Mesenchymal stem cell (in vitro differentiated cells and primary cell): ENCODE measurements around the gene TSPAN3.

Experiments
- DNase-seq: peaks from one replicate; pipeline ENCODE4 v3.0.0-alpha.2; 2013
- H2AFZ ChIP-seq: one replicate; pipeline ENCODE4 v1.6.1; 2013; ENCODE audit warnings: low read depth, mild to moderate bottlenecking, control low read depth, inconsistent platforms, low read length, moderate library complexity
- H2AK5ac ChIP-seq: 2 replicates; pipeline ENCODE4 v1.6.1; 2013; ENCODE audit warnings: low read length, moderate library complexity, mild to moderate bottlenecking, inconsistent platforms; ENCODE audit not compliant: severe bottlenecking
- H2BK120ac ChIP-seq: one replicate; pipeline ENCODE4 v1.6.1; 2013; ENCODE audit warnings: low read depth, mild to moderate bottlenecking, inconsistent platforms, low read length, moderate library complexity
- H2BK12ac ChIP-seq, 2 experiments: one replicate each; pipeline ENCODE4 v1.6.1; 2013; ENCODE audit warnings: inconsistent platforms in 2 of 2, low read length in 2 of 2, mild to moderate bottlenecking in 2 of 2, moderate library complexity in 2 of 2, control low read depth in 1 of 2
- H2BK15ac ChIP-seq: one replicate; pipeline ENCODE4 v1.6.1; 2013; ENCODE audit warnings: mild to moderate bottlenecking, low read depth, inconsistent platforms; ENCODE audit not compliant: poor library complexity, severe bottlenecking
- H2BK5ac ChIP-seq: 2 replicates; pipeline ENCODE4 v1.6.1; 2013; ENCODE audit warnings: low read depth, mild to moderate bottlenecking, low read length, control low read depth, inconsistent platforms; ENCODE audit not compliant: poor library complexity, severe bottlenecking
- H3K14ac ChIP-seq, 2 experiments: one replicate each; pipeline ENCODE4 v1.6.1; 2013; ENCODE audit warnings: inconsistent platforms in 2 of 2, low read length in 2 of 2, control low read depth in 1 of 2, mild to moderate bottlenecking in 1 of 2, moderate library complexity in 1 of 2
- H3K18ac ChIP-seq, 2 experiments: one replicate each; pipeline ENCODE4 v1.6.1; 2013; ENCODE audit warnings: inconsistent platforms in 2 of 2, low read length in 2 of 2, control low read depth in 1 of 2, low read depth in 1 of 2, mild to moderate bottlenecking in 1 of 2
- H3K23ac ChIP-seq, 2 experiments: one replicate each; pipeline ENCODE4 v1.6.1; 2013; ENCODE audit warnings: inconsistent platforms in 2 of 2, low read length in 2 of 2, mild to moderate bottlenecking in 2 of 2, moderate library complexity in 2 of 2, control low read depth in 1 of 2
- H3K27ac ChIP-seq: 2 replicates; pipeline ENCODE4 v1.5.1; 2013; ENCODE audit warnings: mild to moderate bottlenecking, moderate library complexity, low read length, control low read depth, inconsistent platforms; ENCODE audit not compliant: poor library complexity, severe bottlenecking
- H3K27me3 ChIP-seq, 2 experiments: 2 replicates each; pipeline versions ENCODE4 v1.6.1 to v1.7.0; 2013; ENCODE audit warnings: low read length in 2 of 2, mild to moderate bottlenecking in 2 of 2, moderate library complexity in 2 of 2, control low read depth in 1 of 2, inconsistent platforms in 1 of 2; ENCODE audit not compliant: control insufficient read depth in 1 of 2, insufficient read depth in 1 of 2
- H3K36me3 ChIP-seq, 2 experiments: 2 replicates each; pipeline versions ENCODE4 v1.6.1 to v1.7.0; 2013; ENCODE audit warnings: low read length in 2 of 2, control low read depth in 1 of 2, inconsistent platforms in 1 of 2, low read depth in 1 of 2, mild to moderate bottlenecking in 1 of 2; ENCODE audit not compliant: insufficient read depth in 2 of 2, control insufficient read depth in 1 of 2
- H3K4ac ChIP-seq, 2 experiments: one replicate each; pipeline ENCODE4 v1.6.1; 2013; ENCODE audit warnings: inconsistent platforms in 2 of 2, low read length in 2 of 2, mild to moderate bottlenecking in 2 of 2, moderate library complexity in 2 of 2, control low read depth in 1 of 2, low read depth in 1 of 2
- H3K4me1 ChIP-seq: 2 replicates; pipeline ENCODE4 v1.6.1; 2013; ENCODE audit warnings: low read depth, low read length, control low read depth; ENCODE audit not compliant: control insufficient read depth, insufficient read depth
- H3K4me2 ChIP-seq: 2 replicates; pipeline ENCODE4 v1.6.1; 2013; ENCODE audit warnings: low read length, mild to moderate bottlenecking, inconsistent platforms; ENCODE audit not compliant: poor library complexity, severe bottlenecking
- H3K4me3 ChIP-seq, 2 experiments: 2 replicates each; pipeline versions ENCODE4 v1.5.1 to v1.7.0; 2013; ENCODE audit warnings: low read length in 2 of 2, mild to moderate bottlenecking in 2 of 2, control low read depth in 1 of 2, low read depth in 1 of 2; ENCODE audit not compliant: insufficient read depth in 1 of 2
- H3K79me1 ChIP-seq: replicated peaks from 2 replicates; pipeline ENCODE4 v1.6.1; 2013; ENCODE audit warnings: mild to moderate bottlenecking, control low read depth, low read length, inconsistent platforms; ENCODE audit not compliant: poor library complexity, severe bottlenecking
- H3K9ac ChIP-seq: 2 replicates; pipeline ENCODE4 v1.7.0; 2013; ENCODE audit warnings: mild to moderate bottlenecking, low read length, moderate library complexity
- H3K9me3 ChIP-seq: 2 replicates; pipeline ENCODE4 v1.7.0; 2013; ENCODE audit warnings: mild to moderate bottlenecking, low read length; ENCODE audit not compliant: control insufficient read depth
- H4K8ac ChIP-seq: one replicate; pipeline ENCODE4 v1.6.1; 2013; ENCODE audit warnings: inconsistent platforms, mild to moderate bottlenecking, low read length, moderate library complexity
- H4K91ac ChIP-seq: one replicate; pipeline ENCODE4 v1.6.1; 2013; ENCODE audit warnings: mild to moderate bottlenecking, low read length, inconsistent platforms
- WGBS: methylation state at CpG from one replicate; pipeline ENCODE4 v1.1.7; 2013; ENCODE audit warnings: mixed read lengths; 5-methylcytosine and 5-hydroxymethylcytosine counted together

TSPAN3 gene

DNA sequence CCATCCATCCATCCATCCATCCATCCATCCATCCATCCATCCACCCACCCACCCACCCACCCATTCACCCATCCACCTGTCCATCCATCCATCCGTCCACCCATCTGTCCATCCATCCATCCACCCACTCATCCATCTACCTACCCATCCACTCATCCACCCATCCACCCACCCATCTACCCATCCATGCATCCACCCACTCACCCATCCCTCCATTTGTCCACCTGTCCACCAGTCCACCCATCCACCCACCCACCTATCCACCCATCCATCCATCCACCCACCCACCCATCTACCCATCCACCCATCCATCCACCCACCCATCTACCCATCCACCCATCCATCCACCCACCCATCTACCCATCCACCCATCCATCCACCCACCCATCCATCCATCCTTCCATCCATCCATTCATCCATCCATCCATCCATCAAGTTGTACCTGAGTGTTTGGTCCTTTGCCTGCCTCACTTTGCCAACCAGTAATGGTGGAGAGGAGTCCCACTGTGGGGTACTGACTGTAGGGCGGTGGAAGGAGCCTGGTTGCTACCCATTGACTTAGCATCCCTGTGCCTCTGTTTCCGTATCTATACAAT lies 58.7 kb downstream of the TSPAN3 start:
- Histone ChIP-seq H3K27me3 (peaks cover 26 to 46% of the 10 kb centered on the region in 2 experiments), H3K9ac (no peak overlapping the region), H3K18ac (no peak overlapping the region), H3K36me3 (no peaks in the 10 kb centered on the region), H3K79me1 (no peaks in the 10 kb centered on the region), H2AK5ac (no peak overlapping the region), H3K14ac (no peak overlapping the region), H3K9me3 (no peaks in the 10 kb centered on the region), H3K27ac (no peak overlapping the region), H4K8ac (no peak overlapping the region), H3K4me3 (no peak overlapping the region), H2AFZ (no peak overlapping the region), H2BK120ac (no peak overlapping the region), H3K23ac (no peak overlapping the region), H3K4ac (no peak overlapping the region), H2BK5ac (no peak overlapping the region), H3K4me1 (peaks cover 5% of the 10 kb centered on the region), H2BK12ac (no peak overlapping the region), H2BK15ac (no peak overlapping the region), H3K4me2 (no peak overlapping the region), H4K91ac (no peak overlapping the region)
- 92% methylated on average over 3 of the region's 3 CpGs for WGBS
- no peak for DNase-seq

DNA sequence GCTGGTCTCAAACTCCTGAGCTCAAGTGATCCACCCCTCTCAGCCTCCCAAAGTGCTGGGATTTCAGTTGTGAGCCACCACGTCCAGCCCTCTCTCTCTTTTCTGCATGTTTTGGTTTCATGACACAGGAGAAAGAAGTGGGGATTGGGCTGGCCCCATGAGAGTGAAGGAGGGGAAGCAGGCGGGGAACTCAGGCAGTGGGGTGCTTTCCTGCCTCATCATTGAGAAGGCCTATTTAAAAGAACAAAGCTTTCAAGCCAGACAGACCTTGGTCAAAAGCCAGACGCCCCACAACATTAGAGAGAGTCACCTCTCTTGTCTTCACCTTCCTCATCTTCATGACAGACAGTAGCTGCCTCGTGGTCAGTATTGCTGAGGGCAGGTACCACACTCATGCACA lies 60.1 kb downstream of the TSPAN3 start:
- H3K9ac ChIP-seq = no peak overlapping the region

DNA sequence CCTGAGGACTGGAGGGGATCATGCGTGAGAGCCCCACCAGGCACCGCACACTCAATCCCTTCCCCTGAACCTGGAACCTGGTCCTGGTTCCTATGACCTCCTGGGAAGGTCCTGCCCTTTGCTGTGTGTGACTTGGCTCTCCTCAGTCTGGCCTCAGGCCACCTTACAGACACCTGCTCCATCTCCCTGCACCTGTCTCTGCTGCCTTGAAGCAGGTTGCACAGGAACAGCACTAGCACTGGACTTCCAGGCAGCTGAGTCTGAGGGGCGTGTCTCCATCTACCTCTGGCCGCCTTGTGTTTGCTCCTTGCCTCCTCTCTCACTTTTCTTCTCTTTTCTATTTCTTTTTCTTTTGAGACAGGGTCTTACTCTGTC lies 60.6 kb downstream of the TSPAN3 start:
- no peak overlapping the region for H2BK120ac ChIP-seq
- H3K4me2 ChIP-seq = no peak overlapping the region
- no peak overlapping the region for H2BK15ac ChIP-seq
- no peak overlapping the region for H2BK12ac ChIP-seq
- no peaks in the 10 kb centered on the region for H3K79me1 ChIP-seq
- no peak overlapping the region for H3K27ac ChIP-seq
- WGBS = 77% methylated on average over 4 of the region's 4 CpGs
- H3K18ac ChIP-seq = no peak overlapping the region
- H3K23ac ChIP-seq = no peak overlapping the region
- no peak overlapping the region for H2AK5ac ChIP-seq
- no peak overlapping the region for H4K91ac ChIP-seq
- H3K4ac ChIP-seq = no peak overlapping the region
- no peak overlapping the region for H3K9ac ChIP-seq
- H3K9me3 ChIP-seq = no peaks in the 10 kb centered on the region
- H3K27me3 ChIP-seq = peaks cover 26% of the 10 kb centered on the region in 2 experiments
- no peak overlapping the region for H2BK5ac ChIP-seq
- H4K8ac ChIP-seq = no peak overlapping the region
- peak overlapping the region in 1 of 2 experiments; percentile 89 for H3K14ac ChIP-seq
- no peaks in the 10 kb centered on the region for H3K36me3 ChIP-seq
- H2AFZ ChIP-seq = no peak overlapping the region
- peaks cover 5% of the 10 kb centered on the region for H3K4me1 ChIP-seq
- no peak overlapping the region for H3K4me3 ChIP-seq
- no peak for DNase-seq

More for the DNA sequence above, 60.1 kb downstream of the TSPAN3 start:
- H3K4me3 ChIP-seq = no peak overlapping the region
- no peaks in the 10 kb centered on the region for H3K9me3 ChIP-seq
- no peak overlapping the region for H3K14ac ChIP-seq
- no peak for DNase-seq
- no peak overlapping the region for H3K4ac ChIP-seq
- H4K8ac ChIP-seq = no peak overlapping the region
- H3K27me3 ChIP-seq = peaks cover 26 to 32% of the 10 kb centered on the region in 2 experiments
- H2BK5ac ChIP-seq = no peak overlapping the region
- H3K18ac ChIP-seq = no peak overlapping the region
- no peak overlapping the region for H2BK120ac ChIP-seq
- no peak overlapping the region for H2AK5ac ChIP-seq
- no peak overlapping the region for H2AFZ ChIP-seq
- no peaks in the 10 kb centered on the region for H3K36me3 ChIP-seq
- H2BK15ac ChIP-seq = no peak overlapping the region
- no peaks in the 10 kb centered on the region for H3K79me1 ChIP-seq
- peaks cover 5% of the 10 kb centered on the region for H3K4me1 ChIP-seq
- H3K4me2 ChIP-seq = no peak overlapping the region
- no peak overlapping the region for H3K27ac ChIP-seq
- no peak overlapping the region for H2BK12ac ChIP-seq
- no peak overlapping the region for H4K91ac ChIP-seq
- 74% methylated on average over 3 of the region's 4 CpGs for WGBS
- no peak overlapping the region for H3K23ac ChIP-seq

DNA sequence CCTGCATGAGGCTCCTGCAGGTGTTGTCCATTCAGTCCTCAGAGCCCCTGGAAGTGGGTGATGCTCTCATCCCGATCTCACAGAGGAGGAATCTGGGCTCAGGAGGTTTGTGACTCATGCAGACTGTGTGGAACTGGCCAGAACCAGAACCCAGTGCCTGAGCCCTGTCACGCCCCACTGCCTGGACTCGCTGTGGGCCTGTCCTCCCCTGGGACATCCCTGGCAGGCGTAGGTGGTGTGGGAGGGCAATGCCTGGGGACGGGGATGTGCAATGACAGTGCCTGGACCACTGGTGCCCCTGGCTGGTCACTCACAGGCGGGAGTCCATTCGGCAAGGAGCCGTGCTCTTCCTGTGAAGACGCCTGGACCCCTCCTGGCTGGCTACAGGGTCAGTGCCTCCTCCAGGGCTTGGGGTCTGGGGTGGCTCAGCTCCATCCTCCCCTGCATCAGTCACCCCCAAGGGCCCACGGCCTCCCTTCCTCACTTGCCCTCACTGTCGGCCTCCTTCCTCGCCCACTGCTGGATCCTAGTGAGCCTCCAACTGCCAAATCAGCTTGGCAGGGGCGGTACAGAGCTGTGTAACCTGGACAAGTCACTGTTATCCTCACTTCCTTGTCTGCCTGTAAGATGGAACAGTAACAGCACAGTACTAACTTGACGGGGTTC lies 61.1 kb downstream of the TSPAN3 start:
- no peak overlapping the region for H4K91ac ChIP-seq
- H4K8ac ChIP-seq = no peak overlapping the region
- no peak for DNase-seq
- H3K9ac ChIP-seq = no peak overlapping the region
- no peak overlapping the region for H3K4ac ChIP-seq
- H3K27ac ChIP-seq = no peak overlapping the region
- WGBS = 88% methylated on average over 14 of the region's 14 CpGs
- no peaks in the 10 kb centered on the region for H3K9me3 ChIP-seq
- no peak overlapping the region for H2BK120ac ChIP-seq
- peaks cover 23 to 26% of the 10 kb centered on the region in 2 experiments for H3K27me3 ChIP-seq
- no peak overlapping the region for H3K23ac ChIP-seq
- H2BK12ac ChIP-seq = no peak overlapping the region
- H2AFZ ChIP-seq = no peak overlapping the region
- no peak overlapping the region for H3K4me2 ChIP-seq
- no peaks in the 10 kb centered on the region for H3K79me1 ChIP-seq
- no peak overlapping the region for H3K18ac ChIP-seq
- H2BK5ac ChIP-seq = no peak overlapping the region
- H2BK15ac ChIP-seq = no peak overlapping the region
- no peaks in the 10 kb centered on the region for H3K36me3 ChIP-seq
- no peak overlapping the region for H3K4me3 ChIP-seq
- peaks cover 5% of the 10 kb centered on the region for H3K4me1 ChIP-seq
- no peak overlapping the region for H2AK5ac ChIP-seq
- no peak overlapping the region for H3K14ac ChIP-seq
